GM18520 (cell line): ENCODE measurements around the gene RPL21.

ENCODE experiments used
- ATAC-seq: cut with Tn5 transposase; IDR thresholded peaks from one replicate; pipeline ENCODE4 v1.9.1; 2021; ENCODE audit not compliant: unreplicated experiment

The RPL21 gene

DNA sequence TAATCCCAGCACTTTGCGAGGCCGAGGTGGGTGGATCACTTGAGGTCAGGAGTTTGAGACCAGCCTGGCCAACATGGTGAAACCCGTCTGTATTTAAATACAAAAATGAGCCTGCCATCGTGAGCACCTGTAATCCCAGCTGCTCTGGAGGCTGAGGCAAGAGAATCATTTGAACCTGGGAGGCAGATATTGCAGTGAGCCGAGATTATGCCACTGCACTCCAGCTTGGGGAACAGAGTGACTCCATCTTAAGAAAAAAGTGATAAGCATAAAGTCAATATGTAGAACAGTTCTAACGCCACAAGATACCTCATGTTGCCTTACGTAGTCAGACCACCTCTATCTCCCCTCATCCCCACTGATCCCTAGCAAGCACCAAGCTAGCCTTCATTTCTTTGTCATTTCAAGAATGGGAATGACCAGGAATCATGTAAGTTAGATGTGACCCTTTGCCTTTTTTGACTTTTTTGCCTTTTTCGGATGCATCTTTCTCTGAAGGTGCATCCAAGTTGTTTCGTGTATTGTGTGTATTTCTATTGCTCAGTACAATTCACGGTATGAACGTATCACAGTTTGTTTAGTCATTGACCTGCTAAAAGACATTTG is 6.4 kb downstream of the RPL21 start:
- no peak for ATAC-seq

DNA sequence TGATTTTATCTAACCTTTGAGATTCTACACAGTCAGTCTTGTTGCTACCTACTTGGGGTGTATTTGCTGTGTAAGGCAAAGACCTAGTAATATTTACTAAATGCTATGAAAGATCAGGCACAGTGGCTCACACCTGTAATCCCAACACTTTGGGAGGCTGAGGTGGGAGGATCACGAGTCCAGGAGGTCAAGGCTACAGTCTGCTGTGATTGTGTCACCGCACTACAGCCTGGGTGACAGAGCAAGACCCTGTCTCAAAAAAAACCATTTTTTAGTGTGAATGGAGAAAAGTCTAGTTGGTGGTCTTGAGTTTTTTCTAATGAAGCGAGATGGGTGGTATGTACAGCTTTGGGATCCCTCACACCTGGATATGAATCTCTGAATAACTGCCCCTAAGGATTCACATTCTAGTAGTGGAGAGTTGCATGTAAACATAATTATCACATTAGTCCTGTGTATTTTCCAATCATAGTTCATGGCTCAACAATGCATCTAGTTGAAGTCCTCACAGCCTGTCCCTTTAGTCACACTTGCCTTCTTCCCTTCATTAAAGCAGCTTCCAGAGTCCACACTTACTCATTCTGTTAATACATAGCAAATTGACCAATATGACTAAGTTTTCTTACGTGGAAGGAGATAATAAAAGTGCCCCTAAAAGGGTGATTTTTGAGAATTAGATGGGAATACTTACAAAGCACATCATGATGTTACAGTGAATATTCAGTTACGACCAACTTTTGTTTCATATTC is 7.5 kb downstream of the RPL21 start:
- no peak for ATAC-seq

DNA sequence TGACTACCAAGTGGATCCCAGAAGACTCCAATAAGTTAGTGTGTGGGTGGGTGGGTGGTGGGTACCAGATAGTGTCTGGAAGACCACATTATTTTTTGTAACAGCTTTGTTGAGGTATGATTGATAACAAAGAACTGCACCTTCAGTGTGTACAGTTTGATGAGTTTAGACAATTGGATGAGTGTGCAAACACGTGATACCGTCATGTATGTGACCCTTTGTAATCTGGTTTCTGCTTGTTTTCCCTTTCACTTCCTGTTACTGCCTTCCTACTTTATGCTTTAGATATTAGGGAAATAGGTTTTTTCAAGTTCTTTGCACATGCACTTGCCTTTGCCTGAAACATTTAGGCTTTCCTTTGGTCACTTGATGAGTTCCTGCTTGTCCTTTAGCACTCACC is 8.5 kb downstream of the RPL21 start:
- ATAC-seq: no peak

DNA sequence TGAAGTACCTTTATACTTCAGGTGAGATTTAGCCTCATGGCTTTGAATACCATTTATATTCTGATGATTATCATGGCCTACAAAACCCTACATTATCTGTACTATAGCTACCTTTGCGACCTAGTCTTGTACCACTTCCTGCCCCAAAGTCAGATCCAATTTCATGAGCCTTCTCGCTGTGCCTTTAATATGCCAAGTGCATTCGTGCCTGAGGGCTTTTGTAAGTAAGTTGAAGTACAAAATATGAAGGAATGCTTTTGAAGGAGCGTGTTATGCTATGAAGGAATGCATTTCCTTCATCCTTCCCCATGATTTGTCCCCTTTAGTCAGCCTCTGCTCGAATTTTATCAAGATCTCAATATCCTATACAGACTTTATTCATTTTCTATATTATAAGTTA is 10.0 kb downstream of the RPL21 start:
- no peak for ATAC-seq

DNA sequence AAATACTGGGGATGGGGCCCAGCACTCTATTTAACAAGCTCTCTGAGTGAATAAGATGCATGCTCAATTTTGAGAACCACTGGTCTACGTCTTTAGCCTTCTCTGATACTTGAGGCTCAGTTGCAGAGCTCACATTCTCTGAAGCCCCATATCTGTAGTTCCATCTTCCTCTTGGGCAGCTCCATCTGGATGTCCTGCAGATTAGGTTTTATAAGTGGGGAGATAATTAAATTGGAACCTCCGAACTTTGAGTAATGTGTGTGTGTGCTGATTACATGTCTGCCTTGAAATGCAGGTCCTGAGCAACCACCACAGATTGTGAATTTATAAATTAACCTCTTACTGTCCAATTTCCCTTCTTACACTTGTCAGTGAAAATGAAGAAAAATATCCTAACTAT is 12.1 kb downstream of the RPL21 start:
- ATAC-seq: no peak

DNA sequence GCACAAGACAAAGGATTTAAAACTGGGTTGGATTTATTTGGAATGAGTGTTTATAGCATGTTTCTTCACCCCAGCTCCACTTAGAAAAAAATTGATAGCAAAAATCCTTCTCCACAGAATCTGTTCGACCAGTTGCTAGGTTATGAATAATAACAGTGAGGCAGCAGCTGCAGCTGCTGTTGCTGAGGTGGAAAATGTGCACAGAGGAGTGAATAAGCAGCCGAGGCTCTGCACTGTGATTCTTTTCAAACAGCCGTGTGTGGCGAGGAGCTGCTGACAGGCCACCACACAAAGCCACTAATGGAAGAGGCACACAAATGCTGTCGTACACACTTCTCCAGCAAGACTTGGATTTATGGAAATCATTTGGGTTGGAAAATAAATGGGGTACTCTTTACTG is 12.8 kb downstream of the RPL21 start:
- no peak for ATAC-seq

DNA sequence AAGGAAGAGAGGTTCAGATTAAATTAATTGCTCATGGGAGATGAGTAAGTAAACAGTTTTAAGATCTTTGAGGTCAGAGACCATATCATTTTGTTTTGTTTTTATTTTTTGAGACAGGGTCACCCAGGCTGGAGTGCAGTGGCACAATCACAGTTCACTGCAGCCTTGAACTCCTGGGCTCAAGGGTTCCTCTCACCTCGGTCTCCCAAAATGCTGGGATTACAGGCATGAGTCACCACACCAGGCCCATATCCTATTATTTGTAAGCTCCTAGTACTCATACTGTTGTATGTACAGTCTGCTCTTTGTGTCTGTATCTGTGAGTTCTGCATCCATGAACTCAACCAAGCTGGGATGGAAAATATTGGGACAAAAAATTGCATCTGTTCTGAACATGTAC is 13.3 kb downstream of the RPL21 start:
- ATAC-seq: no peak

DNA sequence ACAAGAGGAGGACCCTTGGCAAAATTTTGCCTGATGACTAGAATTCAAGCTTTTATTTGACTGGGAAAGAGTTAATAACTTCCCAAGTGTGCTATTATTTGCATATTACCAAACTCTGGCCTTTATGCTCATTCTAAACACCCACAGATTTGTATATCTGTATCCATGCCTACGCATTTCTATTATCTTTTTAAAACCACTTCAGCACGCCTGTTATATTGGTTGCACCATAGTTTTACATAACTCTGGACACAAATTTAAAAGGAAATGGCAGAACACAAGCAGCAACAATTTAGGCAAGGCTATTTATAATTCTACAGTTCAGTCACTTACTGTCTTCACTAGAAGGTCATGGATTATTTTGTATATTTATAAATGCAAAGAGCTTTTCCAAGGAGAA is 15.6 kb downstream of the RPL21 start:
- ATAC-seq: no peak

DNA sequence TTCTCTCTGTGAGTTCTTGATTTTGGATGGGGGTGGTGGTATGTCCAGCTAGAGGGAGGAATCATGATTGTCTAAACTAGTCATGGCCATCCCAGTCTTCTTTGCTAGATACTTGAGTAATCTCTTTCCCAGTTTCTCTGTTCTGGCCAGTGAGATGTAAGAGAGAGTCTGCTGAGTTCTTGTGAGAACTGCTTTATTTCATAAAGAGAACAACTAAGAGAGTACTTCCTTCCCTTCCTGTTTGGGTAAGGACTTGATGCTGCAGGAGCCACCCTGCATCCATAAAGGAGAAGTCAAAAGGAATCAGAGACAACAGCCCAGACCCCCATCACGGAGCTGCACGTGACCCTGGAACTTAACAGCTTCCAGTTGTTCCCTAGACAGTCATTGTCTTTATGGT is 16.2 kb downstream of the RPL21 start:
- ATAC-seq: no peak

DNA sequence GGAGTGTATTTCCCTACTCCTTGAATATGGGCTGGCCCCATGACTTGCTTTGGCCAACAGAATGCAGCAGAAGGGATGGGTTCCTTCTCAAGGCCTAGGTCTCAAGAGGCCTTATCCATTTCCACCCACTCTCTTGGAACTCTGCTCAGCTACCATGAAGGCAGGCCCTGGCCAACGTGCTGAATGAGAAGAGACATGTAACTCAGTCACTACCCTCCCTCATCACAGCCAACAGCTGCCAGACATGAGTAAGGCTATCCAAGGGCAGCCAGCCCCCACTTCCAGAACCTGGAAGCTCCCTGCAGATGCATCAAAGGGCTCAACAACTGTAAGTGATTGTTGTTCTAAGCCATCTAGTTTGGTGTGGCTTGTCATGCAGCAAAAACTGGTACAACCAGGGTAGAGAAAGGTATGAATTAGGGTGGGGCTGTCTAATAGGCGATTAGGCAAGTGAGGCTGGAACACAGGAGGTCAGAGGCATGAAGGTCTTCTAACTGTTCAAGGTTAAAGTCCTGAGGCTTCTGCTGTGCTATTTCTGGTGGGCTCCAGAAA is 17.8 kb downstream of the RPL21 start:
- ATAC-seq: no peak

DNA sequence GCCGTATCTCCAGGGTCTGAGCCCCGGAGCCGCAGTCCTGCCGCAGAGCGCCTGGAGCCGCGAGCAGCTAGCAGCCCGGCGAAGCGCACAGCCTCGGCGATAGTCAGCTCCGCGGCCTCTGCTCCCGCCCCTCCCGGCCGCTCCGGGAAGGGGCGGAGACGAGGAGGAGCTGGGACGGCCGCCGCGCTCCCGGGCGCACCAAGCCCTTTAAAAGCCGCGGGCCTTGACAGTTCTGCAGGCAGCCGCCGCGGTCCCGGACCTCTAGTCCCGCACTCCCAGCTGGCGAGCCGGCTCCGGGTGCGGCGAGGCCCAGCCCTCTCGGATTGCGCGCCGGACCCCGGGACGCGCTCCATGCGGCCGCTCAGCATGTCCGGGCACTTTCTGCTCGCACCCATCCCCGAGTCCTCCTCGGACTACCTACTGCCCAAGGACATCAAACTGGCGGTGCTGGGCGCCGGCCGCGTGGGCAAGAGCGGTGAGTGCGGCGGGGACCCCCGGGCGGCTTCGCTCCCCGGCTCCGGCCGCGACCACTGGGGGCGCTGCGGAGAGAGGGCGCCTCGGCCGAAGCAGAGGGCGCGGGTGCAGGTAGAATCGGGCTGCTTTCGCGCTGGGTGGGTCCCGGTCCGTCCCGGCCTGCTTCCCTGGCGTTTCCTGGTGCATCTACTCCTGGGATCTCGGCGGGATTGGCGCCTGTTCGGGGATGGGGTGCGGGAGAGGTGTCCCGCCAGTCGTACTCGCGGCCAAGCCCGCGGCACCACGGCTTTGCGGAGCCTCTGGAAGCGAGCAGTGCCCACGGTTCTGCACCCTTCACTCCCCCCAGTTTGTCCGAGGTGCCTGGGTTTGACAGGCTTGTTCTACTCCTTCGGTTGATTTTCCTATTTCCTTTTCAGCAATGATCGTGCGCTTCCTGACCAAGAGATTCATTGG is 19.5 kb downstream of the RPL21 start, which contains the start of gene RASL11A:
Gene RASL11A, plus strand, starts transcription at position 237 of the 927 bp plus-strand sequence. Its CDS starts 115 bp downstream, at position 352.
- ATAC-seq: peak; percentile 56

DNA sequence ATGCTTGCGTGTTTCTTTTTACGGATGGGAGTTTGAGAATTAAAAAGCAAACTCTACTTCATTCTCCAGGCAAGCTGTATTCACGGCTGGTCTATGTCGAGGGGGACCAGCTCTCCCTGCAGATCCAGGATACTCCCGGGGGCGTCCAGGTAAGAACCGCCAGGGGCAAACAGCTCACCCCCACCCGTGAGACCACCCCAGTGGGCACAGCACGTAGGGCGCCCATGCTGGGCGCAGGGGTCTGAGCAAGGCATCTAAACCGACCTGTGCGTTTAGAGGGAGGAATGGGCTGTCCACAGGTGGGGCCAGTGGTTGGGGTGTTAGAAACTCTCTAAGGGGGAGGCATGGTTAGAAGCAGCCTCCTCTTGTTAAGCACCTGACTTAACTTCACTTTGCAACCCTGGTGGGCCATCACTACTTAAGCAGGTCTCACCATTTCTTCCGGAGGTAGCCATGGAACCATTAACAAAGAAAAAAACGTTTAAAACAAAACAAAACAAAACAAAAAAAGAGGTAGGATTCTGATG is 20.3 kb downstream of the RPL21 start:
- ATAC-seq: no peak

DNA sequence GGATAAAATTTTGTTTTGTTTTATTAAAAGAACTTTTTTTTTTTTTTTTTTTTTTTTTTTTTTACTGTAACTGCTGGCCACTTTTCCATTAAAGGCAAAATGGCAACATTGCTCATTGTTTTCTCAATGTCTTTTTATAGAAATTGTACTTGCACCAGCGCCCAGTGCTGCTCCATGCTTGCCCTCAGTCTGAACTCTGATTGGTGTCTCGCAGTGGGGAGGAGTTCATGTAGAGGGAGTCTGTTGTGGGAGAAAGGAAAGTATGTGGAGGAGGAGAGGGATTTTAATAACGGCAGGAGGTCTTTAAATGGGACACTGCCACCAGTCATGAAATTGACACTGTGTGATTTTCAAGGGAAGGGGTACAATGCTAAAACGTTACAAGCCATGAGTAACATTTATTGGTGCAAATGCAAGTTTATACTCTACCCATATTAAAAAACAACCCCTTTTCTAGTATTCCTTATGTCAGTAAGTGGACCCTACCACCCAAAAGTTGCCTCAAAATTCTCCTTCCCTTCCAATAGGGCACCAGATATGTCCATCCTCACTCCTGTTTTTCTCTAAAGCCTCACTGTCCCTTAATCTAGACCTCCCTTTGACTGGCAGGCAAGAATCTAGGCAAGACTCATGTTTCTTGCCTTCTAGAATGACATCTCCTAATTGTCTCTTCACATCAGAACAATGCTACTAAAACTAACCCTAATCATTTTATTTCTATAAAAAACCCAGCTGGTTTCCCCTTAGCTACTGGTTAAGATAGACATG is 22.5 kb downstream of the RPL21 start:
- ATAC-seq: no peak

DNA sequence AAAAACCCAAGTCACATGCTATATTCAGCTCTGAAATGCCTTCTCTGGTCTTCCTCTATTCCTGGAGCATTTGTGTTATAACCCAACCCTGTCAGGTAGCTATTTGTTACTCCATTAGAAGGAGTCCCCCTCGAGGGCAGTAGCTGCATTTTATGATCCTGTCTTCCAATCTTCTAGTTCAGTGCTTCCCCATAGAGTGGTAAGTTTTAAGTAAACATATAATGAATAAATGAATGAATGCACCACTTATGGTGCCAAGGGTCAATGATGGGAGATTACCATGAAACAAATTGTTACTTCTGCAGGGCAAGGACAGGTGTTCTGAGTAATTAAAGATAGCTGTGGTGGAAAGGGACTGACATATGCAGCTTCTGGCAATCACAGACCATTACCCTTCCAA is 23.3 kb downstream of the RPL21 start:
- ATAC-seq: no peak

DNA sequence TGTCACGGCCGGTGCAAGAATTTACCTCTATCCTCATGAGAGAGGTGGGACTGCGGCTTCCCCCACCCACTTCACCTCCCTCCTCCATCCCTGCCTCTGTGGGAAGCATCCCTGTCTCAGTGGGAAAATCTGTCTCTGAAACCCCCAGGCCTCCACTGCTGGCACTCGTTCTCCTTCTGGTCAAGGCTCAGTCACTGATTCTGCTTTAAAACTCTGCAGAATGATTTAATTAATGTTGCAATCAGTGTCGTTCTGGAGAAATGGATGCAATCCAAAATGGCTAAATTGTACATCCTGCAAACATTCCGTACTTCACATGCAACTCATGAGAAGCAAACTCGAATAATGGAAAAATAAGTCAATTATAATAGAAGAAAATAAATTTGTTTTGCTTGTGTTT is 24.8 kb downstream of the RPL21 start:
- ATAC-seq: no peak

DNA sequence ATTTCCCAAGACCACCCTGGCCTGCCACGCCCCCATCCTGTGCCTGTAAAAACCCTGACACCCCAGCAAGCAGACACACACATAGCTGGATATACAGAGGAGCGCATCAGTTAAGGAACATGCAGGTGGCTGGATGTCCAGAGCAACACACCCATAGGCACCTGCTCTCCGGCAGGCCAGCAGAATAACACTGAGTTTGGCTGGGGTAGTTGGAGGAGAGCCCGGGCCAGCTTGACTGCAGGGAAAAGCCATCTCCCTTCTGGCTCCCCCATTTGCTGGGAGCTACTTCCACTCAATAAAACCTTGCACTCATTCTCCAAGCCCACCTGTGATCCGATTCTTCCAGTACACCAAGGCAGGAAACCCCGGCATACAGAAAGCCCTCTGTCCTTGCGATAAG is 28.1 kb downstream of the RPL21 start:
- no peak for ATAC-seq

DNA sequence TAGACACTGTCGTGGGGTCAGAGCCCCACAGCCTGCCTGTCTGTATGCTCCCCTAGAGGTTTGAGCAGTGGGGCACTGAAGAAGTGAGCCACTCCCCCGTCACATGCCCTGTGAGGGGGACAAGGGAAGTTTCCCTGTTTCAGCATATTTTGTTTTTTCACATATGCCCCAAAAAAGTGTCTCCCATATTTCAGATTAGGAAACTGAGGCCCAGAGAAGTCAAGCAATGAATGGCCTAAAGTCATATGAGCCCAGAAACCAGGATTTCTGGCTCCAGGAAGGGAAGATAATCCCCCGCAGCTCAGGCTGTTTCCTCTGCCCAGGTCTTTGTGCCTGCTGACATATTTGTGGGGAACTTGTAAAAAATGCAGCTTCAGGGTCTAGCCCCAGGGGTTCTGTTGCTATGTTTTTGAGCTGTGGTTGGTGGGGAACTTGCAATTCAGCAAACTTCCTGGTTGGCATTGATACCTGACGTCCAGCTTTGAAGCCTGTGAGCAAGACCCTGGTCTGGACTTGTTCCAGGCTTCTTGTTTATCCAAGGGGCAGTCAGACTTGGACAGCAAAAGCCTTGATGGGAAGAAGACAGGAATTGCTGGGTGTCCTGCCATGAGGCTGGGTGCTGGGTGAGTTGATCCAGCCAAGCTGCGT is 28.8 kb downstream of the RPL21 start:
- no peak for ATAC-seq

DNA sequence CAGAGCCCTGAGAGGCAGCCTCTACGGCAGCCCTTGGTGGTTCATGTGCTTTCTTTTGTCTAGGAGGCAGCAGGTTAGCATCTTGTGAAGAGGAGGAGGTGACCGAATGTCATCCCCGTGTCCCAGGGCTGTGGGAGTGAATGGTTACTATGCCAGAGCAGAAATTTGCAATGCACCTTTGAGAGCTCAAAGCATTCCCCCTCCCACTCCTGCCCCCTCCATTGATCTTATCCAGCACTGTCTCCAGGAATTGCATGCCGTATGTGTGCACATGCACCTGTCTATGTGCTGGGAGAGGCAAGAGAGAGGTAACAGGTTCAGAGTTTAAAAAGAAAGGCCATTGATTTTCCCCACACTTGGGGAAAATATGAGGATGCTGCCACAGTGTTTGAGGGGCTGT is 29.5 kb downstream of the RPL21 start:
- ATAC-seq: no peak

DNA sequence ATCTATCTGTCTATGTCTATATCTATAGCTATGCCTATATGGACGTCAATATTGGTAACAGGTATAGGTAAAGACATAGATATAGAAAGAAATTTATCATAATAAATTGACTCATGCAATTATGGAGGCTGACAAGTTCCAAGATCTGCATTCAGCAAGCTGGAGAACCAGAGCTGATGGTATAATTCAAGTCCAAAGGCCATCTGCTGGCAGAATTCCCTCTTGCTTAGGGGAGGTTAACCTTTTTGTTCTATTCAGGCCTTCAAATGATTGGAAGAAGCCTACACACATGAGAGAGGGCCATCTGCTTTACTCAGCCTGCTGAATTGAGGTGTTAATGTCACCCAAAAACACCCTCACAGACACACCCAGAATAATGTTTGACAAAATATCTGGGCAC is 30.1 kb downstream of the RPL21 start:
- ATAC-seq: no peak

DNA sequence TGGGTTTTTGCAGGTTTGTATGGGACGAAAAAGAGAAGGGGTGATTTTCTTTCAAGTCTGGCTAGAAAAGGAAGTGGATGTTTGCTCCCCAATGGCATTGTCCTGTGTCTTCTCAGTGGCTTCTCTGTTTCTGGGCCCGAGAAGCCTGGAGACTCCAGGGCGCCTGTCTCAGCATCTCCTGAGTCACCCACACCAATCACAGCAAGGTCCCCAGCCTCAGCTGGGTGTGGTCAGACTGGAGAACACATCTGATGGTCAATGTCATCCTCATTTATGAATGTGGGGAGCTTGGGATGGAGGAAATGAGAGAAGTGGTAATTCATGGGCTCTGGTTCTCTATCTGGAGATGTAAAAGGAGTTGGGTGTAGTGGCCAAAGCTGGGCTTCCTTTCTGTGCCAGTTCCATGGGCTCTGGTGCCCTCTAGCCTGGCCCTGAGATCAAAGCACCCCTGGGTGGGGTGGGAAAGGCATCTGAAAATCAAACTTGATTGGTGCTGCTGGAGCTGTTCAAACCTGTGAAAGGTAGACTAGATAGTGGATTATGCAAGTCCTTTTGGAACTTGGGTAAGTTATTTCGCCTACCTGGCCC is 32.6 kb downstream of the RPL21 start:
- ATAC-seq: no peak
